PC-3 (cell line): Measurements from ENCODE around the gene TMEM63B. TPM values are rescaled to one million over a fixed set of nuclear protein-coding genes. Genes with fewer than 3 reads are reported as not detected.

Experiments
- ATAC-seq: fragments of 200-7000 bp; cut with Tn5 transposase; 2 replicates; pipeline ENCODE4 v1.9.1; 2020; ENCODE audit warnings: mild to moderate bottlenecking, moderate library complexity
- BruUV-seq: library from RNA; stranded (reverse); fragments of 400-500 nt; replicated peaks from 2 replicates; lab custom pipeline; 2021; lab: Mats Ljungman, UMichigan
- CTCF ChIA-PET: fragments of 300-600 bp; sonication (Branson Sonifier 250); formaldehyde crosslinking; loops from one replicate; lab custom pipeline; 2022; ENCODE audit warnings: antibody characterized with exemption; lab: Charles Lee
- POLR2A ChIA-PET: fragments of 300-600 bp; sonication (Branson Sonifier 250); formaldehyde crosslinking; loops from one replicate; lab custom pipeline; 2022; ENCODE audit warnings: antibody characterized with exemption; ENCODE audit not compliant: unreplicated experiment; lab: Charles Lee
- DNase-seq: peaks from one replicate; pipeline ENCODE4 v3.0.0-alpha.2; 2015
- H2AFZ ChIP-seq: fragments of 300-600 bp; sonication (generic); 2 replicates; pipeline ENCODE4 v1.6.0; 2016; ENCODE audit warnings: antibody characterized with exemption, low read length
- H3F3A ChIP-seq: fragments of 300-600 bp; sonication (generic); one replicate; pipeline ENCODE4 v1.6.0; 2017; ENCODE audit warnings: antibody characterized with exemption, low read length, control low read depth, mild to moderate bottlenecking; ENCODE audit not compliant: unreplicated experiment
- H3K27ac ChIP-seq: fragments of 300-600 bp; sonication (generic); 2 replicates; pipeline ENCODE4 v1.5.1; 2016; ENCODE audit warnings: mild to moderate bottlenecking, low read length
- H3K27me3 ChIP-seq: fragments of 300-600 bp; sonication (generic); 2 replicates; pipeline ENCODE4 v1.6.1; 2016; ENCODE audit warnings: low read length, mixed read lengths
- H3K36me3 ChIP-seq: fragments of 300-600 bp; sonication (generic); 2 replicates; pipeline ENCODE4 v1.6.1; 2016; ENCODE audit warnings: low read depth, mixed run types, low read length, mixed read lengths
- H3K4me1 ChIP-seq: fragments of 300-600 bp; sonication (generic); 2 replicates; pipeline ENCODE4 v1.5.1; 2016; ENCODE audit warnings: low read length; ENCODE audit not compliant: insufficient read depth
- H3K4me2 ChIP-seq: fragments of 300-600 bp; sonication (generic); 2 replicates; pipeline ENCODE4 v1.6.0; 2016; ENCODE audit warnings: low read length
- H3K4me3 ChIP-seq: fragments of 300-600 bp; sonication (generic); 2 replicates; pipeline ENCODE4 v1.5.1; 2016; ENCODE audit warnings: mild to moderate bottlenecking, low read length, mixed read lengths
- H3K79me2 ChIP-seq: fragments of 300-600 bp; sonication (generic); 2 replicates; pipeline ENCODE4 v1.6.1; 2017; ENCODE audit warnings: low read length, mixed read lengths
- H3K9ac ChIP-seq: fragments of 300-600 bp; sonication (generic); 2 replicates; pipeline ENCODE4 v1.6.0; 2016; ENCODE audit warnings: mild to moderate bottlenecking, low read length
- H3K9me2 ChIP-seq: fragments of 300-600 bp; sonication (generic); replicated peaks from 2 replicates; pipeline ENCODE4 v1.6.1; 2016; ENCODE audit warnings: mixed run types, low read length, mixed read lengths
- H3K9me3 ChIP-seq: fragments of 300-600 bp; sonication (generic); 2 replicates; pipeline ENCODE4 v1.6.1; 2016; ENCODE audit warnings: low read length, mixed read lengths
- H4K20me1 ChIP-seq: fragments of 300-600 bp; sonication (generic); 2 replicates; pipeline ENCODE4 v1.6.1; 2016; ENCODE audit warnings: low read length, mixed read lengths
- EZH2 ChIP-seq: fragments of 300-600 bp; sonication (generic); IDR thresholded peaks from one replicate; pipeline ENCODE4 v1.6.1; 2017; ENCODE audit warnings: antibody characterized with exemption, mild to moderate bottlenecking, low read length; ENCODE audit not compliant: unreplicated experiment
- EZH2phosphoT487 ChIP-seq: fragments of 300-600 bp; sonication (generic); IDR thresholded peaks from 2 replicates; pipeline ENCODE4 v1.6.1; 2018; ENCODE audit warnings: mild to moderate bottlenecking, antibody characterized with exemption, low read length, borderline replicate concordance
- intact Hi-C: fragments of 100-400 bp; cut with micrococcal nuclease; formaldehyde crosslinking; loops from 2 replicates; pipeline ENCODE4 v1.9.0; 2023
- total RNA-seq: library from RNA; depleted of rRNA; stranded (reverse); fragments of >200 nt; gene quantifications from 2 replicates; pipeline ENCODE4 v1.2.3, GENCODE V29; 2014
- TF ChIP-seq, protein P1 (sequence below): fragments of 300-600 bp; sonication (generic); conservative IDR thresholded peaks from 2 replicates; pipeline ENCODE4 v1.5.1; 2017; ENCODE audit warnings: antibody characterized with exemption, low read depth, mild to moderate bottlenecking, low read length

The TMEM63B gene
- total RNA-seq, 1 experiment from 2014 or later, result 23.6 TPM

DNA sequence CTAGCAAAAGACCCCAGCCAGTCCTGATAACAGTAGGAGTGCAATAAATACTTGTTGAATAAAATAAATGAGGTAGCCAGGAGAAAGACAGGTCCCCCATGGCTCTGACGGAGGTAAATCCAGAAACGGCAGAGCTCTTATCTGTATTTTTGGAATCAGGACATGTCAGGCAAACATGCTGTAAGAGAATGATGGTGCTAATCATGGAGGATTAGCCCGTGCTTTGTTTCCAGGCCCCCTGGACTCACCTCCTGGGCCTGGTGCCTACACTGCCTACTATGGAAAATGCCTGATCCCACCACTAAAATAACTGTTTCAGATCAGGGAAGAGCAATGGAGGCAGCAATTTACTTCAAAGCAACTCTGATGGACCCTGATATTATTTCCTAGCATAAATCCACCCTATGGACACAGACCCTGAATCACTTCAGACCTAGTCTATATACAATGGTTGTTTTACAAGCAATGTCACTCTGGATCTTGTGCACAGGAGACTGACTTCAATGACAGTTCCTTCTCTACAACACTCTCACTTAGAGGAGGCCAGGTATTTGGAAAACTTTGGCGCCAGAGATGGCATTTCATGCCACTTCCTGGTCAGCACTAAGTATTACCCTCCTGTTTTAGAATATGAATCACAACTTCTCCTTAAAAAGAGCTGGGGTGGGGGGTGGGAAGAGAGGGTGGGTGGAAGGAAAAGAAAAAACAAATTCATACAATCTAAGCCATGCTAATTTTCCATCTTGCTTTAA, 6.5 kb upstream of the TMEM63B start:
- TF ChIP-seq EZH2, result no peak
- no peak for TF ChIP-seq EZH2phosphoT487
- TF ChIP-seq, protein P1, sequence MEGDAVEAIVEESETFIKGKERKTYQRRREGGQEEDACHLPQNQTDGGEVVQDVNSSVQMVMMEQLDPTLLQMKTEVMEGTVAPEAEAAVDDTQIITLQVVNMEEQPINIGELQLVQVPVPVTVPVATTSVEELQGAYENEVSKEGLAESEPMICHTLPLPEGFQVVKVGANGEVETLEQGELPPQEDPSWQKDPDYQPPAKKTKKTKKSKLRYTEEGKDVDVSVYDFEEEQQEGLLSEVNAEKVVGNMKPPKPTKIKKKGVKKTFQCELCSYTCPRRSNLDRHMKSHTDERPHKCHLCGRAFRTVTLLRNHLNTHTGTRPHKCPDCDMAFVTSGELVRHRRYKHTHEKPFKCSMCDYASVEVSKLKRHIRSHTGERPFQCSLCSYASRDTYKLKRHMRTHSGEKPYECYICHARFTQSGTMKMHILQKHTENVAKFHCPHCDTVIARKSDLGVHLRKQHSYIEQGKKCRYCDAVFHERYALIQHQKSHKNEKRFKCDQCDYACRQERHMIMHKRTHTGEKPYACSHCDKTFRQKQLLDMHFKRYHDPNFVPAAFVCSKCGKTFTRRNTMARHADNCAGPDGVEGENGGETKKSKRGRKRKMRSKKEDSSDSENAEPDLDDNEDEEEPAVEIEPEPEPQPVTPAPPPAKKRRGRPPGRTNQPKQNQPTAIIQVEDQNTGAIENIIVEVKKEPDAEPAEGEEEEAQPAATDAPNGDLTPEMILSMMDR, result no peak
- no peaks in the 10 kb centered on the region for H3K27me3 ChIP-seq
- 0 out of 2 replicates have a peak overlapping the region, but pooled peaks have one; percentile 2 for H3K27ac ChIP-seq
- CTCF ChIA-PET, result no interaction called here
- POLR2A ChIA-PET, result no interaction called here
- ATAC-seq, result no peak
- no peak for DNase-seq
- H3K4me3 ChIP-seq, result no peak overlapping the region
- intact Hi-C loops, result no loop called here
- no peaks in the 10 kb centered on the region for H3K9me3 ChIP-seq
- no peak overlapping the region; the same call in 1 of the 2 replicates for H3K4me2 ChIP-seq
- peaks cover 14% of the 10 kb centered on the region for H3F3A ChIP-seq
- no TSS peak for BruUV-seq
- no peaks in the 10 kb centered on the region for H3K9me2 ChIP-seq
- H3K36me3 ChIP-seq, result no peaks in the 10 kb centered on the region; the same call in 1 of the 2 replicates
- no peak overlapping the region for H2AFZ ChIP-seq
- peaks cover 96% of the 10 kb centered on the region for H3K79me2 ChIP-seq
- no peak overlapping the region for H3K9ac ChIP-seq
- peaks cover 40% of the 10 kb centered on the region for H4K20me1 ChIP-seq
- peaks cover 89% of the 10 kb centered on the region for H3K4me1 ChIP-seq

DNA sequence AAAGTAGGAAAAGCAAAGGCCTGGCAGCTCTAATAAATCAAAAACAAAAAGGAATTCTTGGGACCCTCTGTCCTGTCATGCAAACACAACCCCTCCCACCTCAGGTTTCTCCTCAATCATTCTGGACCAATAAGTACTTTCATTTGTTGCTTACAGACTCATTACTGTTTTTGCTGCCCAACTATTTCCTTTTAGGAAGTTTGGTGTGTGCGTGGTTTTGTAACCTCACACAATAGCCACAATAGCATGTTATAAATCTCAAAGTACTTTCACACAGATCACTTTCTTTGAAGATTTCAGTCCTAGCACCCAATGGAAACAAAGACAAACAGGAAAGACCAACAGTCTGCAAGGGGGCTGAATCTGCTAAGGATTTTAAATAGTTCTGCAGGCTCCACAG, 4.6 kb upstream of the TMEM63B start:
- H3F3A ChIP-seq, result no peaks in the 10 kb centered on the region
- CTCF ChIA-PET, result interaction anchor here (0.6 kb wide), 1 partner anchor 20 kb away, joined by 5 read pairs; no protein-coding TSS in a partner anchor
- H3K4me2 ChIP-seq, result peak overlapping the region; percentile 97
- DNase-seq (no peak), ATAC-seq (no peak)
- H3K9ac ChIP-seq, result no peak overlapping the region
- TF ChIP-seq, protein P1, result no peak
- no peak for TF ChIP-seq EZH2
- no peak for TF ChIP-seq EZH2phosphoT487
- BruUV-seq, result no TSS peak
- no peaks in the 10 kb centered on the region for H3K9me3 ChIP-seq
- no peaks in the 10 kb centered on the region for H3K27me3 ChIP-seq
- peak overlapping the region; percentile 82; the same call in 1 of the 2 replicates for H3K4me3 ChIP-seq
- H3K27ac ChIP-seq, result no peak overlapping the region
- H3K9me2 ChIP-seq, result no peaks in the 10 kb centered on the region
- intact Hi-C loops, result no loop called here
- H3K4me1 ChIP-seq, result peaks cover 70% of the 10 kb centered on the region
- H2AFZ ChIP-seq, result no peak overlapping the region
- H4K20me1 ChIP-seq, result peaks cover 47% of the 10 kb centered on the region
- peaks cover 97% of the 10 kb centered on the region for H3K79me2 ChIP-seq
- H3K36me3 ChIP-seq, result no peaks in the 10 kb centered on the region; the same call in 1 of the 2 replicates
- POLR2A ChIA-PET, result no interaction called here

DNA sequence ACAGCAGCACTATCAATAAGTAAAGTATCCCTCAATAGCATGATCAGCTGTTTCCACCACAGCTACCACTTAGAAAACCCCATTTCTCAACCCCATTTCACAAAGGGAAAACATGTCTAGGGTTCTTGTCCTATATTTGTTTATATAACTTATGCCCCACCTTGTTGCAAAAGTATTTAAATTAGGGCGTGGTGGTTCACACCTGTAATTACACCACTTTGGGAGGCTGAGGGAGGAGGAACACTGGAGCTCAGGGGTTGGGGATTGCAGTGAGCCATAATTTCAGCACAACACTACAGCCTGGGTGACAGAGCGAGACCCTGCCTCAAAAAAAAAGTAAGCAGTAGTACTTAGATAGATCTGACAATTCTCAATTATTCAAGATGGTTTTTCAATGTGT, 3.8 kb upstream of the TMEM63B start:
- H3K79me2 ChIP-seq, result peaks cover 97% of the 10 kb centered on the region
- TF ChIP-seq, protein P1, result no peak
- H3K4me2 ChIP-seq, result peak overlapping the region; percentile 97
- no peaks in the 10 kb centered on the region; the same call in 1 of the 2 replicates for H3K36me3 ChIP-seq
- no peak overlapping the region for H3K9ac ChIP-seq
- no peaks in the 10 kb centered on the region for H3K27me3 ChIP-seq
- peaks cover 47% of the 10 kb centered on the region for H4K20me1 ChIP-seq
- no peak overlapping the region for H2AFZ ChIP-seq
- DNase-seq (no peak), ATAC-seq (no peak)
- H3F3A ChIP-seq, result no peaks in the 10 kb centered on the region
- H3K4me1 ChIP-seq, result peaks cover 66% of the 10 kb centered on the region
- CTCF ChIA-PET, result interaction anchor here (0.6 to 0.8 kb wide), 2 partner anchors 21 to 98 kb away, joined by 5 to 9 read pairs; no protein-coding TSS in a partner anchor
- H3K9me2 ChIP-seq, result no peaks in the 10 kb centered on the region
- no TSS peak for BruUV-seq
- no peak overlapping the region for H3K27ac ChIP-seq
- no peaks in the 10 kb centered on the region for H3K9me3 ChIP-seq
- POLR2A ChIA-PET, result no interaction called here
- intact Hi-C loops, result no loop called here
- H3K4me3 ChIP-seq, result peak overlapping the region; percentile 82; the same call in 1 of the 2 replicates
